Ovary (tissue), 9 donors: ENCODE data around the gene CERK. TPM values are rescaled to one million over a fixed set of nuclear protein-coding genes. Genes with fewer than 3 reads are reported as not detected.

Experiments
- DNase-seq, 5 donors: peaks; one replicate each; pipeline ENCODE4 v3.0.0-alpha.2; 2019 to 2020
- H3K27ac ChIP-seq, 2 donors: fragments of 200-600 bp; one replicate each; pipeline versions ENCODE4 v1.5.1 to v1.8.0; 2019 to 2022
- H3K27me3 ChIP-seq: fragments of 200-600 bp; one replicate; pipeline ENCODE4 v1.8.0; 2022
- H3K36me3 ChIP-seq: fragments of 200-600 bp; sonication (generic); one replicate; pipeline ENCODE4 v1.5.1; 2019
- H3K4me1 ChIP-seq: one replicate; pipeline ENCODE4 v1.8.1; 2013; ENCODE audit warnings: mild to moderate bottlenecking, moderate library complexity; ENCODE audit not compliant: insufficient read depth
- H3K4me3 ChIP-seq: fragments of 200-600 bp; sonication (generic); one replicate; pipeline ENCODE4 v1.5.1; 2017
- H3K9me3 ChIP-seq, 2 donors: fragments of 200-600 bp in 1 of 2; sonication (generic) in 1 of 2; one replicate each; pipeline versions ENCODE4 v1.5.1 to v1.8.1; 2013 to 2019; ENCODE audit warnings: mild to moderate bottlenecking in 1 of 2, moderate library complexity in 1 of 2
- CTCF ChIP-seq, 3 donors: fragments of 450-650 bp in 2 of 3; fragments of 200-600 bp in 1 of 3; IDR thresholded peaks; one replicate each; pipeline versions ENCODE4 v1.5.1 to v1.8.0; 2016 to 2022; ENCODE audit warnings: antibody characterized with exemption in 3 of 3, mild to moderate bottlenecking in 1 of 3
- EP300 ChIP-seq: sonication (generic); formaldehyde crosslinking; IDR thresholded peaks from one replicate; pipeline ENCODE4 v1.6.1; 2017; ENCODE audit warnings: antibody characterized with exemption
- POLR2A ChIP-seq: fragments of 450-650 bp; IDR thresholded peaks from one replicate; pipeline ENCODE4 v1.6.1; 2017; ENCODE audit warnings: antibody characterized with exemption, mild to moderate bottlenecking, moderate library complexity
- WGBS, 3 donors: extraction: QIAGEN DNeasy Blood & Tissue Kit in 1 of 3; methylation state at CpG; one replicate each; pipeline versions ENCODE4 v1.1.5 to v1.1.7; 2013 to 2017; 5-methylcytosine and 5-hydroxymethylcytosine counted together
- intact Hi-C, 4 donors: fragments of 100-400 bp; cut with DNase I; formaldehyde crosslinking; loops; one replicate each; pipeline versions ENCODE4 v1.11.0 to v1.15.1; 2022 to 2023
- polyA plus RNA-seq, 2 donors: library from polyadenylated mRNA; stranded (reverse); fragments of 200-250 nt in 1 of 2; fragments of 350-450 nt in 1 of 2; fragmentation: Illumina TruSeq in 1 of 2; extraction: RNeasy Lipid Tissue Mini Kit (QIAGEN cat#74804) in 1 of 2; gene quantifications; one replicate each; pipeline ENCODE4 v1.2.3, GENCODE V29; 2013 to 2014
- total RNA-seq, 7 donors: library from RNA; depleted of rRNA in 2 of 7; stranded (reverse); fragments of >200 nt in 2 of 7; fragmentation: NEBNext Ultra II Directional in 3 of 7; extraction: Animal tissue kit (Norgen Biotek cat#: 25700) in 3 of 7; gene quantifications; one replicate each; pipeline versions ENCODE4 v1.1.0 to v1.2.4, GENCODE V29; 2016 to 2023
- donor health status: DM: no; HTN: no; CAD: no; lungs with moderate emphysema.
- donor health status: DM: no; HTN: no; CAD: no.
- donor health status: Bipolar disorder and iron deficiency.
- donor health status: DM: yes; HTN: yes; CAD: no.
- donor health status: DM: no; HTN: no; CAD: no.
- donor health status: DM: yes; HTN: yes; CAD: no.

CERK gene
- total and polyA plus RNA-seq, 9 donors, result 27.1 to 71.1 (median 46.8) TPM

- H3K27me3 ChIP-seq, result no peaks in the 10 kb centered on the region
- intact Hi-C loops, result no loop called here
- no peak for TF ChIP-seq POLR2A
- TF ChIP-seq CTCF (IDR thresholded peaks at IDR 0.05), result no peak
- TF ChIP-seq EP300, result no peak
- no peaks in the 10 kb centered on the region for H3K36me3 ChIP-seq
- no peaks in the 10 kb centered on the region for H3K4me1 ChIP-seq
- no peak overlapping the region for H3K4me3 ChIP-seq
- no peak overlapping the region for H3K27ac ChIP-seq
- no peak for DNase-seq
- 89 to 95% (median 91%) methylated on average over 15 of the region's 15 CpGs for WGBS, 3 donors
- no peaks in the 10 kb centered on the region for H3K9me3 ChIP-seq
Measured at GRCh38 chr22:46694416-46695170, 43.5 kb downstream of the CERK start.

GRCh38 chr22:46693634-46694415 is 44.2 kb downstream of the CERK start:
- no peak for DNase-seq
- Histone ChIP-seq H3K27me3 (no peaks in the 10 kb centered on the region), H3K9me3 (no peaks in the 10 kb centered on the region), H3K4me1 (no peaks in the 10 kb centered on the region), H3K4me3 (no peak overlapping the region), H3K36me3 (no peaks in the 10 kb centered on the region), H3K27ac (no peak overlapping the region)
- 70 to 83% (median 81%) methylated on average over 17 of the region's 17 CpGs for WGBS, 3 donors
- intact Hi-C loops, result no loop called here
- TF ChIP-seq POLR2A, result no peak
- TF ChIP-seq CTCF (IDR thresholded peaks at IDR 0.05), result no peak
- TF ChIP-seq EP300, result no peak

GRCh38 chr22:46691571-46691970 is 46.5 kb downstream of the CERK start:
- DNase-seq, result no peak
- TF ChIP-seq POLR2A (no peak), CTCF (IDR thresholded peaks at IDR 0.05) (no peak), EP300 (no peak)
- no peaks in the 10 kb centered on the region for H3K27me3 ChIP-seq
- no peaks in the 10 kb centered on the region for H3K9me3 ChIP-seq
- H3K4me3 ChIP-seq, result no peak overlapping the region
- H3K27ac ChIP-seq, result no peak overlapping the region
- WGBS, 3 donors, result 92 to 93% (median 93%) methylated on average over 17 of the region's 17 CpGs
- intact Hi-C loops, result no loop called here
- H3K4me1 ChIP-seq, result no peaks in the 10 kb centered on the region
- H3K36me3 ChIP-seq, result no peaks in the 10 kb centered on the region

- intact Hi-C loops, result no loop called here
- no peak for DNase-seq
- Histone ChIP-seq H3K36me3 (no peaks in the 10 kb centered on the region), H3K4me3 (no peak overlapping the region), H3K9me3 (no peaks in the 10 kb centered on the region), H3K27ac (no peak overlapping the region), H3K4me1 (peaks cover 7% of the 10 kb centered on the region), H3K27me3 (no peaks in the 10 kb centered on the region)
- WGBS, 3 donors, result 94 to 96% (median 95%) methylated on average over 20 of the region's 20 CpGs
- TF ChIP-seq EP300 (no peak), CTCF (IDR thresholded peaks at IDR 0.05) (no peak), POLR2A (no peak)
Measured at GRCh38 chr22:46690146-46690545, 47.9 kb downstream of the CERK start.
